Sigmoid colon (tissue), 4 donors: Measurements from ENCODE around the gene ADRB1.

Source experiments
- POLR2A ChIP-seq, 2 donors: fragments of 450-650 bp; IDR thresholded peaks; one replicate each; pipeline ENCODE4 v1.6.1; 2016; ENCODE audit warnings: antibody characterized with exemption in 2 of 2, mild to moderate bottlenecking in 2 of 2, moderate library complexity in 2 of 2
- POLR2AphosphoS5 ChIP-seq, 4 donors: sonication (generic); formaldehyde crosslinking; IDR thresholded peaks; one replicate each; pipeline ENCODE4 v1.6.1; 2017; ENCODE audit warnings: antibody characterized with exemption in 4 of 4
- TF ChIP-seq, protein P1 (sequence below), 4 experiments: fragments of 450-650 bp in 3 of 4; fragments of 200-600 bp in 1 of 4; IDR thresholded peaks; one replicate each; pipeline ENCODE4 v1.5.1; 2016 to 2019; ENCODE audit warnings: antibody characterized with exemption in 4 of 4, mild to moderate bottlenecking in 3 of 4, moderate library complexity in 2 of 4

DNA sequence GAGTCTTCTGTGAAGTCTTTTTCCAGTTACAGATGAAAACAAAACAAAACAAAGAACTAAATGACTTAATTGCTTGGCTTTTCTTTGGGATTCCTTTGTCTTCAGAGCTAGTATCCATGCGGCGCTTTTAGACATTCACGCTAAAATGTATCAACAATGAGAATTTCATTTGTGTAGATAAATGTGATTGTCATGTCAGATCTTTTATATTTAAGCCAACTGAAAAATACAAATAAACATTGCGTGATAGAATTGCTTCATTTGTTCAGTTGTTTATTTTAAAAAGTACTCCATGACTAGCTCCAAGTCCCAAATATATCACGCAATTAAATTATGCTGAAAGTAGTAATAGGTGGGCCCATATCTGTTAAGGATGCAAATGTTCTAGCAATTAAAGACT, 7.9 kb upstream of the ADRB1 start:
- no peak for TF ChIP-seq POLR2A (IDR thresholded peaks at IDR 0.05)
- TF ChIP-seq, protein P1, sequence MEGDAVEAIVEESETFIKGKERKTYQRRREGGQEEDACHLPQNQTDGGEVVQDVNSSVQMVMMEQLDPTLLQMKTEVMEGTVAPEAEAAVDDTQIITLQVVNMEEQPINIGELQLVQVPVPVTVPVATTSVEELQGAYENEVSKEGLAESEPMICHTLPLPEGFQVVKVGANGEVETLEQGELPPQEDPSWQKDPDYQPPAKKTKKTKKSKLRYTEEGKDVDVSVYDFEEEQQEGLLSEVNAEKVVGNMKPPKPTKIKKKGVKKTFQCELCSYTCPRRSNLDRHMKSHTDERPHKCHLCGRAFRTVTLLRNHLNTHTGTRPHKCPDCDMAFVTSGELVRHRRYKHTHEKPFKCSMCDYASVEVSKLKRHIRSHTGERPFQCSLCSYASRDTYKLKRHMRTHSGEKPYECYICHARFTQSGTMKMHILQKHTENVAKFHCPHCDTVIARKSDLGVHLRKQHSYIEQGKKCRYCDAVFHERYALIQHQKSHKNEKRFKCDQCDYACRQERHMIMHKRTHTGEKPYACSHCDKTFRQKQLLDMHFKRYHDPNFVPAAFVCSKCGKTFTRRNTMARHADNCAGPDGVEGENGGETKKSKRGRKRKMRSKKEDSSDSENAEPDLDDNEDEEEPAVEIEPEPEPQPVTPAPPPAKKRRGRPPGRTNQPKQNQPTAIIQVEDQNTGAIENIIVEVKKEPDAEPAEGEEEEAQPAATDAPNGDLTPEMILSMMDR (IDR thresholded peaks at IDR 0.05) = no peak
- no peak for TF ChIP-seq POLR2AphosphoS5 (IDR thresholded peaks at IDR 0.05)
